Activated naive CD8-positive, alpha-beta T cell treated with anti-CD3 and anti-CD28 coated beads, Interleukin-2, amount 10 ng/mL, durations not matched to agents 7 days and 5 days (primary cell): ENCODE measurements around the gene PRRG2. TPM values are rescaled to one million over a fixed set of nuclear protein-coding genes. Genes with fewer than 3 reads are reported as not detected.
"Not testable (repeated sequence)": the region's sequence is repeated elsewhere in the genome, so short reads cannot be mapped to it uniquely, and the experiment has no call there.

Source experiments
- ATAC-seq: fragments of 150-1000 bp; cut with Tn5 transposase; one replicate; pipeline ENCODE4 v1.10.0; 2021; ENCODE audit warnings: low read depth, moderate library complexity
- POLR2A ChIA-PET: fragments of 350-600 bp; sonication (Branson Sonifier 250); formaldehyde crosslinking; loops from one replicate; lab custom pipeline; 2021; ENCODE audit warnings: antibody characterized with exemption; lab: Charles Lee
- DNase-seq: peaks from one replicate; pipeline ENCODE4 v3.0.0; 2021
- H3K27ac Mint-ChIP-seq: one replicate; pipeline ENCODE4 v1.8.0; 2022; ENCODE audit warnings: mild to moderate bottlenecking, mixed read lengths
- H3K27me3 Mint-ChIP-seq: one replicate; pipeline ENCODE4 v1.8.0; 2022; ENCODE audit warnings: mild to moderate bottlenecking, moderate library complexity, mixed read lengths
- H3K36me3 Mint-ChIP-seq: one replicate; pipeline ENCODE4 v1.8.0; 2021; ENCODE audit warnings: mild to moderate bottlenecking, mixed read lengths
- H3K4me1 Mint-ChIP-seq: one replicate; pipeline ENCODE4 v1.8.0; 2021; ENCODE audit warnings: mixed read lengths
- H3K4me3 Mint-ChIP-seq: one replicate; pipeline ENCODE4 v1.8.0; 2022; ENCODE audit warnings: mild to moderate bottlenecking, moderate library complexity, mixed read lengths
- H3K9me3 Mint-ChIP-seq: one replicate; pipeline ENCODE4 v1.8.0; 2021; ENCODE audit warnings: mixed read lengths
- total RNA-seq, 2 experiments: library from RNA; stranded (reverse); gene quantifications; one replicate each; pipeline ENCODE4 v1.2.3, GENCODE V29; 2021

The PRRG2 gene
- total RNA-seq, 2 experiments from 2014 or later: 1.5 to 2.3 TPM

DNA sequence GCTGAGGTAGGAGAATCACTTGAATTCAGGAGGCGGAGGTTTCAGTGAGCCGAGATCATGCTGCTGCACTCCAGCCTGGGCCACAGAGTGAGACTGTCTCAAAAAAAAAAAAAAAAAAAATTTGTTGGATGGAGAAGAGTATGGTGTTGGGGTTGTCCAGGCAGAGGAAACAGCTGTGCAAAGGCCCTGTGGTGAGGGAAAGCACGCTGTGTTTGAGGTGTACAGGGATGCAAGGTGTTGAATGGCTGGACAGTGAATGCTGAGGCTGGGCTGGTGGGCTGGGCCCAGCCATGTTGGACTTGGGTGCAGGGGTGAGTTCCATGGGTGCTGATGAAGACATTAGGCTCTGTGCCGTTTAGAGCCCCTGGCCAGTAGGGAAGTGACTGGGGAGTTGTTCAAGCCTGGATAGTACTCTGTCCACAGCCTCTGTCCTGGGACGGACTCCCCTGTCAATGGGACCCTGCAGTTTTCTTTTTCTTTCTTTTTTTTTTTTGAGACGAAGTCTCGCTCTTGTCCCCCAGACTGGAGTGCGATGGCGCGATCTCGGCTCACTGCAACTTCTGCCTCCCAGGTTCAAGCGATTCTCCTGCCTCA is 28.5 kb downstream of the PRRG2 start:
- DNase-seq (no peak), ATAC-seq (no peak)
- Mint-ChIP-seq H3K4me3 (no peak overlapping the region), H3K4me1 (peaks cover 8% of the 10 kb centered on the region), H3K27me3 (no peaks in the 10 kb centered on the region), H3K27ac (no peak overlapping the region), H3K9me3 (no peaks in the 10 kb centered on the region), H3K36me3 (peaks cover 8% of the 10 kb centered on the region)
- POLR2A ChIA-PET: no interaction called here

GRCh38 chr19:49613374-49613773 is 32.3 kb downstream of the PRRG2 start:
- Mint-ChIP-seq H3K27me3 (no peaks in the 10 kb centered on the region), H3K4me3 (no peak overlapping the region), H3K4me1 (peaks cover 9% of the 10 kb centered on the region), H3K9me3 (no peaks in the 10 kb centered on the region), H3K27ac (peak overlapping the region; percentile 48), H3K36me3 (peaks cover 29% of the 10 kb centered on the region)
- POLR2A ChIA-PET: no interaction called here
- DNase-seq (no peak), ATAC-seq (no peak)

DNA sequence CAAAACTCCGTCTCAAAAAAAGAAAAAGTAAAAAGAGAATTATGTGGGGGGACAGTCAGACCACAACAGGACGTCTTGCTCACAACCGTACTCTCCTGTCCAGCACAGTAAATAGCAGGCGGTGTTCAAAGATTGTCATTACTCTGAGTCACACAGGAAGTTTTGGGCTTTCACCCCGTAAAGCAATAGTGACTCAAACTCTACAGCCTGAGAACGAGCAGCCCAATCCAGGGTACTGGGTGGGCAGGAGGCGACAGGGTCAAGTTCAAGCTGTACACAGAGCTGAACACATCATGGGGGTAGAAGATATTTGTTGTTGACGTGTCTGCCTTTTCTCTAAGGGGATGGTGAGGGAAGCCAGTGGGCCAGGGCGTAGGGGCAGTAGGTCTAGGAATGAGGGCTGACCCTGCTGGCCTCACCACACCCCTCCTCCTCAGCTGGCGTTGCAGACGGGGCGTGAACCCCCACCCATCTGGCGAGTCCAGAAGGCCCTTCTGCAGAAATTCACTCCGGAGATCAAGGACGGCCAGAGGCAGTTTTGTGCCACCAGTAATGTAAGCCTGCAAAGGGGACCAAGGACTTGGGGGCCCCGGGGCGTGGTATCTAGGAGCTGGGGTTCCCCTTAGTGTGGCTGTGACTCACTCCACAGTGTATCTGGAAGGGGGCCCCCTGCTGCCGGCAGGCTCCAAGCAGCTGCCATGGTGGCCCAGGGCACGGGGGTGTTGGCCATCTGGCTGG is 33.1 kb downstream of the PRRG2 start:
- no peak overlapping the region for H3K4me3 Mint-ChIP-seq
- H3K4me1 Mint-ChIP-seq: peaks cover 9% of the 10 kb centered on the region
- H3K9me3 Mint-ChIP-seq: no peaks in the 10 kb centered on the region
- H3K27me3 Mint-ChIP-seq: no peaks in the 10 kb centered on the region
- POLR2A ChIA-PET: interaction anchor here (1.2 kb wide), 1 partner anchor 24 kb away, joined by 3 read pairs; no protein-coding TSS in a partner anchor
- DNase-seq (no peak), ATAC-seq (no peak)
- H3K36me3 Mint-ChIP-seq: peaks cover 33% of the 10 kb centered on the region
- H3K27ac Mint-ChIP-seq: no peak overlapping the region

DNA sequence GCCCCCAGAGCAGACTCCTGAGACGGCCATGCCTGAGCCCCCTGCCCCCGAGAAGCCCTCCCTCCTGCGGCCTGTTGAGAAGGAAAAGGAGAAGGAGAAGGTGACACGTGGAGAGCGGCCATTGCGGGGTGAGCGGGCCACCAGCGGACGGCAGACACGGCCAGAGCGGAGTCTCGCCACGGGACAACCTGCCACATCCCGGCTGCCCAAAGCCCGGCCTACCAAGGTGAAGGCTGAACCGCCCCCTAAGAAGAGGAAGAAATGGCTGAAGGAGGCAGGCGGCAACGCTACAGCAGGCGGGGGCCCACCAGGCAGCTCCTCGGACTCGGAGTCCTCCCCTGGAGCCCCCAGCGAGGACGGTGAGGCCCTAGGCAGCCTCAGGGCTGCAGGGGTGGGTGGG is 34.7 kb downstream of the PRRG2 start:
- Mint-ChIP-seq H3K27me3 (no peaks in the 10 kb centered on the region), H3K36me3 (peaks cover 30% of the 10 kb centered on the region), H3K27ac (no peak overlapping the region), H3K4me3 (no peak overlapping the region), H3K4me1 (peaks cover 9% of the 10 kb centered on the region), H3K9me3 (no peaks in the 10 kb centered on the region)
- ATAC-seq (no peak), DNase-seq (no peak)
- POLR2A ChIA-PET: interaction anchor here (0.6 kb wide), 1 partner anchor 24 kb away, joined by 3 read pairs; the partner anchor contains the start of gene RRAS

DNA sequence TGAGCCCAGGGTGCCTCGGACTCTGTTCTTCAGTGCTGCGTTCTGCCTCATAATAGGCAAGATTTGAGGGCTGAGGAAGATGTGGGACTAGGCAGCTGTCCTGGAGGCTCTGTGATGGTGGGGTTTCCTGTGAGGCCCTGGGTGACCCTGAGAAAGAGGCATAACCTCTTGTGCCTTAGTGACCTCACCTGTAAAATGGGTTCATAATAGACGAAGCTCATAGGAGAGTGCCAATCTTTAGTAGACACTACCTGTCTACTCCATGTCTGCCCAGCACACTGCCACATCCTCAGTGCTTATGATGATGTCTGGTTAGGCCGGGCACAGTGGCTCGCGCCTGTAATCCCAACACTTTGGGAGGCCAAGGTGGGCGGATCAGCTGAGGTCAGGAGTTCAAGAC is 35.4 kb downstream of the PRRG2 start:
- DNase-seq: no peak
- no peaks in the 10 kb centered on the region for H3K9me3 Mint-ChIP-seq
- H3K4me1 Mint-ChIP-seq: peaks cover 9% of the 10 kb centered on the region
- H3K4me3 Mint-ChIP-seq: no peak overlapping the region
- no peak overlapping the region for H3K27ac Mint-ChIP-seq
- H3K36me3 Mint-ChIP-seq: peaks cover 32% of the 10 kb centered on the region
- POLR2A ChIA-PET: interaction anchor here (0.7 to 1.0 kb wide), 3 partner anchors 30 to 65 kb away, joined by 3 read pairs; partner anchors contain the start of genes NOSIP and PRRG2
- no peaks in the 10 kb centered on the region for H3K27me3 Mint-ChIP-seq
- ATAC-seq: no peak

- H3K4me3 Mint-ChIP-seq: no peak overlapping the region
- H3K27ac Mint-ChIP-seq: no peak overlapping the region
- peaks cover 9% of the 10 kb centered on the region for H3K4me1 Mint-ChIP-seq
- POLR2A ChIA-PET: interaction anchor here (0.7 to 1.0 kb wide), 3 partner anchors 30 to 64 kb away, joined by 3 read pairs; partner anchors contain the start of genes NOSIP and PRRG2
- no peaks in the 10 kb centered on the region for H3K9me3 Mint-ChIP-seq
- no peaks in the 10 kb centered on the region for H3K27me3 Mint-ChIP-seq
- no peak for DNase-seq
- H3K36me3 Mint-ChIP-seq: peaks cover 33% of the 10 kb centered on the region
- ATAC-seq: no peak
Observed at GRCh38 chr19:49616945-49617344, 35.8 kb downstream of the PRRG2 start.

DNA sequence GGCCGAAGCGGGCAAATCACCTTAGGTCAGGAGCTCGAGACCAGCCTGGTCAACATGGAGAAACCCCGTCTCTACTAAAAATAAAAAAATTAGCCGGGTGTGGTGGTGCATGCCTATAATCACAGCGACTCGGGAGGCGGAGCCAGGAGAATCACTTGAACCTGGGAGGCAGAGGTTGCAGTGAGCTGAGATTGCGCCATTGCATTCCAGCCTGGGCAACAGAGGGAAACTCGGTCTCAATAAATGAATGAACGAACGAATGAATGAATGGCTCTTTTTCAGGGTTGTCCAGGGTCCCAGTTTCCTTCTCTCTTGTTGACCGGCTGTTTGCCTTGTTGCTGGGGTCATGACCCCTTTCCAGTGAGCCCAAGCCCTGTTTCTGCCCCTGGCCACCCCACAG is 36.7 kb downstream of the PRRG2 start:
- H3K36me3 Mint-ChIP-seq: peaks cover 34% of the 10 kb centered on the region
- not testable (repeated sequence) for H3K4me1 Mint-ChIP-seq, H3K27ac Mint-ChIP-seq, ATAC-seq, H3K9me3 Mint-ChIP-seq, DNase-seq, H3K27me3 Mint-ChIP-seq, H3K4me3 Mint-ChIP-seq
- POLR2A ChIA-PET: interaction anchor here (0.6 kb wide), 1 partner anchor 198 kb away, joined by 3 read pairs; no protein-coding TSS in a partner anchor

- Mint-ChIP-seq H3K4me1 (no peaks in the 10 kb centered on the region), H3K4me3 (no peak overlapping the region), H3K36me3 (peaks cover 33% of the 10 kb centered on the region), H3K27me3 (no peaks in the 10 kb centered on the region), H3K27ac (no peak overlapping the region), H3K9me3 (no peaks in the 10 kb centered on the region)
- DNase-seq (no peak), ATAC-seq (no peak)
- POLR2A ChIA-PET: no interaction called here
Observed at GRCh38 chr19:49624967-49625910, 44.1 kb downstream of the PRRG2 start.

DNA sequence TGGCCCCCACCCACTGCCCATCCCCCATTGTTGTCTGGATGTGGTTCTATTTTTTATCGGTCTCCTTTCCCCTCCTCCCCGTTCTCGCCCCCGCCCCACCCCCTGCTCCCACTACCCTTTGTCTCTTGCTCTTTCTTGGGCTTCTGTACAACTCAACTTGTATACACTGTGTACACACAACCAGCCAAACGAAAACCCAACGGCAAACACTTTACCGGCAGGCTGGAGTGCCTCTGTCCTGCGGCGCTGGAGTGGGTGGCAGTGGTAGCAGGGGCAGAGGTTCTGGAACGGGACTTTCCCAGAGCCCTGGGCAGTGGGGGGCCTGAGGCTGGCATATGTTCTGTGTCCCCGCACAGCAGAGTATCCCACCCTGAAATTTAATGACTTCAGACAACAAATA is 45.1 kb downstream of the PRRG2 start:
- Mint-ChIP-seq H3K4me3 (no peak overlapping the region), H3K9me3 (no peaks in the 10 kb centered on the region), H3K4me1 (no peaks in the 10 kb centered on the region), H3K27ac (no peak overlapping the region), H3K27me3 (no peaks in the 10 kb centered on the region), H3K36me3 (peaks cover 33% of the 10 kb centered on the region)
- DNase-seq (no peak), ATAC-seq (no peak)
- POLR2A ChIA-PET: no interaction called here

GRCh38 chr19:49629659-49630058 is 48.5 kb downstream of the PRRG2 start:
- ATAC-seq (no peak), DNase-seq (no peak)
- peaks cover 17% of the 10 kb centered on the region for H3K36me3 Mint-ChIP-seq
- no peaks in the 10 kb centered on the region for H3K27me3 Mint-ChIP-seq
- no peak overlapping the region for H3K4me3 Mint-ChIP-seq
- POLR2A ChIA-PET: interaction anchor here (1.2 kb wide), 1 partner anchor 9 kb away, joined by 3 read pairs; no protein-coding TSS in a partner anchor
- no peaks in the 10 kb centered on the region for H3K4me1 Mint-ChIP-seq
- no peaks in the 10 kb centered on the region for H3K9me3 Mint-ChIP-seq
- no peak overlapping the region for H3K27ac Mint-ChIP-seq

GRCh38 chr19:49631014-49631588 is 50.0 kb downstream of the PRRG2 start:
- H3K4me1 Mint-ChIP-seq: no peaks in the 10 kb centered on the region
- POLR2A ChIA-PET: interaction anchor here (0.6 kb wide), 1 partner anchor 35 kb away, joined by 3 read pairs; no protein-coding TSS in a partner anchor
- peaks cover 14% of the 10 kb centered on the region for H3K36me3 Mint-ChIP-seq
- ATAC-seq (no peak), DNase-seq (no peak)
- no peak overlapping the region for H3K27ac Mint-ChIP-seq
- H3K9me3 Mint-ChIP-seq: no peaks in the 10 kb centered on the region
- peaks cover 2% of the 10 kb centered on the region for H3K27me3 Mint-ChIP-seq
- no peak overlapping the region for H3K4me3 Mint-ChIP-seq

- ATAC-seq (no peak), DNase-seq (no peak)
- Mint-ChIP-seq H3K4me1 (no peaks in the 10 kb centered on the region), H3K4me3 (no peak overlapping the region), H3K27me3 (peaks cover 2% of the 10 kb centered on the region), H3K36me3 (peaks cover 14% of the 10 kb centered on the region), H3K9me3 (no peaks in the 10 kb centered on the region), H3K27ac (no peak overlapping the region)
- POLR2A ChIA-PET: interaction anchor here (0.6 kb wide), 1 partner anchor 36 kb away, joined by 3 read pairs; no protein-coding TSS in a partner anchor
Observed at GRCh38 chr19:49631610-49632192, 50.6 kb downstream of the PRRG2 start.
